HepG2 (cell line): ENCODE data around the gene EMC9. TPM values are rescaled to one million over a fixed set of nuclear protein-coding genes. Genes with fewer than 3 reads are reported as not detected.

Source experiments
- ATAC-seq: fragments of 200-7000 bp; cut with Tn5 transposase; 3 replicates; pipeline ENCODE4 v1.9.1; 2020; ENCODE audit warnings: mild to moderate bottlenecking, moderate library complexity
- BruUV-seq: library from RNA; stranded (reverse); fragments of 400-500 nt; replicated peaks from 2 replicates; lab custom pipeline; 2021; lab: Mats Ljungman, UMichigan
- CTCF ChIA-PET: fragments of 300-600 bp; formaldehyde crosslinking; extraction: SDS; loops from one replicate; lab custom pipeline; 2021; ENCODE audit warnings: low total read pairs, inconsistent platforms, low intra/inter-chr PET ratio; lab: Yijun Ruan, JAX
- POLR2A ChIA-PET: fragments of 350-600 bp; sonication (Branson Sonifier 250); formaldehyde crosslinking; loops from one replicate; lab custom pipeline; 2020; ENCODE audit warnings: antibody characterized with exemption, inconsistent platforms; lab: Yijun Ruan, JAX
- DNase-seq: peaks from one replicate; pipeline ENCODE4 v3.0.0-alpha.2; 2015; ENCODE audit warnings: low spot score
- FAIRE-seq: peaks from 3 replicates; lab custom pipeline; 2011; peaks lifted over from hg19 to GRCh38; lab: Jason Lieb, UNC
- H2AFZ ChIP-seq: one replicate; pipeline ENCODE4 v1.6.1; 2011; ENCODE audit warnings: low read length, inconsistent platforms
- H3K27ac ChIP-seq: fragments of 300-600 bp; 3 replicates; pipeline ENCODE4 v1.8.0; 2011; ENCODE audit warnings: mixed run types, mild to moderate bottlenecking, mixed read lengths, low read length, inconsistent platforms; ENCODE audit not compliant: insufficient read depth; ENCODE audit errors: extremely low read length
- H3K27me3 ChIP-seq, 2 experiments: fragments of 200-600 bp in 1 of 2; 2 replicates in 1 of 2; 3 replicates in 1 of 2; pipeline versions ENCODE4 v1.6.0 to v1.8.0; 2011; ENCODE audit warnings: low read length in 2 of 2, mild to moderate bottlenecking in 2 of 2, moderate library complexity in 2 of 2, inconsistent platforms in 1 of 2; ENCODE audit not compliant: insufficient read depth in 2 of 2, control insufficient read depth in 1 of 2
- H3K36me3 ChIP-seq, 2 experiments: fragments of 200-600 bp in 1 of 2; replicated peaks in 1 of 2; 2 replicates in 1 of 2; 3 replicates in 1 of 2; pipeline versions ENCODE4 v1.5.1 to v1.8.0; 2011; ENCODE audit warnings: low read length in 2 of 2, inconsistent platforms in 1 of 2; ENCODE audit not compliant: insufficient read depth in 2 of 2, control insufficient read depth in 1 of 2
- H3K4me1 ChIP-seq: 2 replicates; pipeline ENCODE4 v1.5.1; 2012; ENCODE audit warnings: low read length, inconsistent platforms; ENCODE audit not compliant: insufficient read depth
- H3K4me2 ChIP-seq: 2 replicates; pipeline ENCODE4 v1.6.0; 2011; ENCODE audit warnings: low read depth, low read length, inconsistent platforms
- H3K4me3 ChIP-seq, 3 experiments: fragments of 200-600 bp in 1 of 3; sonication (generic), shearing (Covaris generic) in 1 of 3; replicated peaks in 1 of 3; 2 replicates each; pipeline ENCODE4 v1.5.1; 2011 to 2016; ENCODE audit warnings: low read length in 3 of 3, inconsistent platforms in 2 of 3, low read depth in 2 of 3, mild to moderate bottlenecking in 2 of 3, control low read depth in 1 of 3, mixed read lengths in 1 of 3; ENCODE audit not compliant: insufficient read depth in 1 of 3
- H3K79me2 ChIP-seq: one replicate; pipeline ENCODE4 v1.6.1; 2011; ENCODE audit warnings: low read length, inconsistent platforms; ENCODE audit not compliant: insufficient read depth
- H3K9ac ChIP-seq: 2 replicates; pipeline ENCODE4 v1.6.0; 2011; ENCODE audit warnings: mild to moderate bottlenecking, low read depth, low read length, inconsistent platforms; ENCODE audit not compliant: insufficient read depth
- H3K9me3 ChIP-seq: 2 replicates; pipeline ENCODE4 v1.5.1; 2012; ENCODE audit warnings: mild to moderate bottlenecking, low read length
- H4K20me1 ChIP-seq: 2 replicates; pipeline ENCODE4 v1.6.0; 2011; ENCODE audit warnings: inconsistent platforms, mild to moderate bottlenecking, low read length, moderate library complexity; ENCODE audit not compliant: insufficient read depth
- AGO2 ChIP-seq: fragments of 200-400 bp; formaldehyde crosslinking; optimal IDR thresholded peaks from 2 replicates; pipeline ENCODE3; 2017; ENCODE audit warnings: mild to moderate bottlenecking, low read depth, low read length, moderate library complexity
- GFI1 ChIP-seq: sonication (generic); formaldehyde crosslinking; IDR thresholded peaks from 2 replicates; pipeline ENCODE4 v1.5.0; 2020; ENCODE audit warnings: missing genetic modification reagents, mild to moderate bottlenecking, borderline replicate concordance
- KDM5B ChIP-seq: sonication (generic); formaldehyde crosslinking; IDR thresholded peaks from 2 replicates; pipeline ENCODE4 v1.4.0; 2020; ENCODE audit warnings: missing genetic modification reagents, mild to moderate bottlenecking, borderline replicate concordance
- RBFOX2 ChIP-seq: fragments of 200-400 bp; formaldehyde crosslinking; IDR thresholded peaks from 2 replicates; pipeline ENCODE4 v1.6.1; 2017; ENCODE audit warnings: low read depth, mild to moderate bottlenecking, low read length
- ZNF350 ChIP-seq: sonication (generic); formaldehyde crosslinking; IDR thresholded peaks from 2 replicates; pipeline ENCODE4 v1.4.0; 2020; ENCODE audit warnings: mild to moderate bottlenecking, low read depth, missing genetic modification reagents, borderline replicate concordance
- ZNF839 ChIP-seq: sonication (generic); formaldehyde crosslinking; IDR thresholded peaks from 2 replicates; pipeline ENCODE4 v1.4.0; 2020; ENCODE audit warnings: missing genetic modification reagents, mild to moderate bottlenecking, borderline replicate concordance
- WGBS: methylation state at CpG from one replicate; pipeline ENCODE4 v1.1.6; 2017; ENCODE audit warnings: low lambda C conversion rate; 5-methylcytosine and 5-hydroxymethylcytosine counted together
- in situ Hi-C: cut with HindIII; loops from 2 replicates; pipeline ENCODE4 v1.10.0; 2017; ENCODE audit warnings: low pct_unique_long_range_greater_than_20kb; ENCODE audit not compliant: extremely low pct_ligation_motif_present
- intact Hi-C: fragments of 100-400 bp; cut with micrococcal nuclease; formaldehyde crosslinking; loops from one replicate; pipeline ENCODE4 v1.10.0; 2022; ENCODE audit not compliant: unreplicated experiment
- polyA plus RNA-seq, 8 experiments: library from polyadenylated mRNA; depleted of rRNA in 3 of 8; stranded (reverse) in 7 of 8; unstranded in 1 of 8; fragments of >200 nt; fragmentation: Illumina TruSeq in 4 of 8; extraction: Trizol in 4 of 8; gene quantifications; 2 replicates each; pipeline versions ENCODE4 v1.2.1 to v1.2.3, GENCODE V29; 2011 to 2016; ENCODE audit warnings: low read depth in 4 of 8, missing spikeins in 1 of 8, mixed read lengths in 1 of 8; ENCODE audit not compliant: insufficient read depth in 1 of 8
- total RNA-seq, 5 experiments: library from RNA; depleted of rRNA; stranded (reverse); fragments of >200 nt; fragmentation: Illumina TruSeq; extraction: Trizol; gene quantifications; 2 replicates each; pipeline ENCODE4 v1.2.3, GENCODE V29; 2016; ENCODE audit warnings: low read depth in 1 of 5
- TF ChIP-seq, protein P1 (sequence below): sonication (generic); formaldehyde crosslinking; IDR thresholded peaks from 2 replicates; pipeline ENCODE4 v1.5.0; 2020; ENCODE audit warnings: missing genetic modification reagents, mild to moderate bottlenecking, borderline replicate concordance
- TF ChIP-seq, protein P2 (sequence below): sonication (generic); formaldehyde crosslinking; IDR thresholded peaks from 2 replicates; pipeline ENCODE4 v1.9.0; 2021; ENCODE audit warnings: mild to moderate bottlenecking, missing genetic modification reagents
- TF ChIP-seq, protein P3 (sequence below): sonication (generic); formaldehyde crosslinking; IDR thresholded peaks from 2 replicates; pipeline ENCODE4 v1.4.0; 2020; ENCODE audit warnings: missing genetic modification reagents
- TF ChIP-seq, protein P4 (sequence below): IDR thresholded peaks from 2 replicates; pipeline ENCODE4 v1.6.1; 2016; ENCODE audit warnings: low read depth

Gene EMC9
- total and polyA plus RNA-seq, 2 of the 13 experiments (the other 11 are each of a cell fraction or from before 2014, with no cell fraction given) = 60.5 to 78.7 TPM

DNA sequence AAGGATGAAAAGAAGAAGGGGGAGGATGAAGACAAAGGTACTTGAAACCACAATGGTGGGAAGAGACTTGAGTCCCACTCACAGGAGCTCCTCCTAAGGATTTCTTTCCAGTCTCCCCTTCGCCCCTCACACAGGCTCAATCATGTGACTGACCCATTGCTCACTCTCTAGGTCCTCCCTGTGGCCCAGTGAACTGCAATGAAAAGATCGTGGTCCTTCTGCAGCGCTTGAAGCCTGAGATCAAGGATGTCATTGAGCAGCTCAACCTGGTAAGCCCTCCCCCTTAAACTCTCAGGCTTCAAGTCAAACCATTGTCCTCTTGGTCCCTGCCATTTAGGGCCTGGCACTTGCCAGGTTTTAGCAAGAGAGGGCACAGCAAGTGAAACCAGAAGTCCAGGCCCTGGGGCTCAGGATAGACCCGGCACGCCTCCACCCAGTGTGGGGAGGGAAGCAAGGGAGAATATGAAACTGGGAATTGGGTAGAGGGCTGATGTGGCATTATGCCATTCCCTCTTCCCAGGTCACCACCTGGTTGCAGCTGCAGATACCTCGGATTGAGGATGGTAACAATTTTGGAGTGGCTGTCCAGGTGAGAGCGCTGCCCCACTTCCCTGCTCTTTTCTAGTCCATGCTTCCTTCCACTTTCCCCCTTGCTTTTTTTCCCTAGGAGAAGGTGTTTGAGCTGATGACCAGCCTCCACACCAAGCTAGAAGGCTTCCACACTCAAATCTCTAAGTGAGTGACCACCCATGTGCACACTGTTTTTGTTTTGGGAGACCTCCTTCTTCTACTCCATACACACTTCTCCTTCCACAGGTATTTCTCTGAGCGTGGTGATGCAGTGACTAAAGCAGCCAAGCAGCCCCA is 3.6 kb downstream of the EMC9 start:
- Histone ChIP-seq H3K9ac (peak overlapping the region; percentile 94), H3K9me3 (no peaks in the 10 kb centered on the region), H3K27ac (peak overlapping the region; percentile 75), H3K36me3 (peaks cover 17 to 26% of the 10 kb centered on the region in 2 experiments), H3K79me2 (peaks cover 44% of the 10 kb centered on the region), H4K20me1 (peaks cover 11% of the 10 kb centered on the region), H2AFZ (no peak overlapping the region), H3K4me3 (peak overlapping the region; percentile 91 to 98 (median 93); a peak in 4 of 6 replicates), H3K27me3 (no peaks in the 10 kb centered on the region; a peak in 1 of 5 replicates), H3K4me2 (peak overlapping the region; percentile 97), H3K4me1 (peaks cover 59% of the 10 kb centered on the region)
- CTCF ChIA-PET = no interaction called here
- in situ Hi-C loops (loop anchor here (25.0 kb wide), 1 partner anchor 825 kb away; the partner anchor contains the start of genes BCL2L2, PABPN1 and PPP1R3E), intact Hi-C loops (no loop called here)
- ATAC-seq = no peak
- no peak for DNase-seq
- no peak for FAIRE-seq
- 92% methylated on average over 8 of the region's 8 CpGs for WGBS
- POLR2A ChIA-PET = interaction anchor here (0.9 to 22.7 kb wide), 15 partner anchors 9 to 1043 kb away, joined by 3 to 977 read pairs (median 27); partner anchors contain the start of genes ACIN1, C14orf119, CHMP4A and CIDEB
- BruUV-seq = TSS peak; percentile 61
- TF ChIP-seq GFI1 (CRISPR knock-in tag) (no peak), AGO2 (peak; percentile 71), RBFOX2 (peak; percentile 57), KDM5B (no peak), ZNF350 (0 out of 2 replicates have a peak, but pooled peaks have one; percentile 9), ZNF839 (CRISPR knock-in tag) (peak; percentile 46; the same call in 1 of the 2 replicates)
- TF ChIP-seq, protein P1, sequence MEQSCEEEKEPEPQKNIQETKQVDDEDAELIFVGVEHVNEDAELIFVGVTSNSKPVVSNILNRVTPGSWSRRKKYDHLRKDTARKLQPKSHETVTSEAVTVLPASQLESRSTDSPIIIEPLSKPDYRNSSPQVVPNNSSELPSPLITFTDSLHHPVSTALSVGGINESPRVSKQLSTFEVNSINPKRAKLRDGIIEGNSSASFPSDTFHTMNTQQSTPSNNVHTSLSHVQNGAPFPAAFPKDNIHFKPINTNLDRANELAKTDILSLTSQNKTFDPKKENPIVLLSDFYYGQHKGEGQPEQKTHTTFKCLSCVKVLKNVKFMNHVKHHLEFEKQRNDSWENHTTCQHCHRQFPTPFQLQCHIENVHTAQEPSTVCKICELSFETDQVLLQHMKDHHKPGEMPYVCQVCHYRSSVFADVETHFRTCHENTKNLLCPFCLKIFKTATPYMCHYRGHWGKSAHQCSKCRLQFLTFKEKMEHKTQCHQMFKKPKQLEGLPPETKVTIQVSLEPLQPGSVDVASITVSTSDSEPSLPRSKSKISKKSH (CRISPR knock-in tag) = no peak
- TF ChIP-seq, protein P2, sequence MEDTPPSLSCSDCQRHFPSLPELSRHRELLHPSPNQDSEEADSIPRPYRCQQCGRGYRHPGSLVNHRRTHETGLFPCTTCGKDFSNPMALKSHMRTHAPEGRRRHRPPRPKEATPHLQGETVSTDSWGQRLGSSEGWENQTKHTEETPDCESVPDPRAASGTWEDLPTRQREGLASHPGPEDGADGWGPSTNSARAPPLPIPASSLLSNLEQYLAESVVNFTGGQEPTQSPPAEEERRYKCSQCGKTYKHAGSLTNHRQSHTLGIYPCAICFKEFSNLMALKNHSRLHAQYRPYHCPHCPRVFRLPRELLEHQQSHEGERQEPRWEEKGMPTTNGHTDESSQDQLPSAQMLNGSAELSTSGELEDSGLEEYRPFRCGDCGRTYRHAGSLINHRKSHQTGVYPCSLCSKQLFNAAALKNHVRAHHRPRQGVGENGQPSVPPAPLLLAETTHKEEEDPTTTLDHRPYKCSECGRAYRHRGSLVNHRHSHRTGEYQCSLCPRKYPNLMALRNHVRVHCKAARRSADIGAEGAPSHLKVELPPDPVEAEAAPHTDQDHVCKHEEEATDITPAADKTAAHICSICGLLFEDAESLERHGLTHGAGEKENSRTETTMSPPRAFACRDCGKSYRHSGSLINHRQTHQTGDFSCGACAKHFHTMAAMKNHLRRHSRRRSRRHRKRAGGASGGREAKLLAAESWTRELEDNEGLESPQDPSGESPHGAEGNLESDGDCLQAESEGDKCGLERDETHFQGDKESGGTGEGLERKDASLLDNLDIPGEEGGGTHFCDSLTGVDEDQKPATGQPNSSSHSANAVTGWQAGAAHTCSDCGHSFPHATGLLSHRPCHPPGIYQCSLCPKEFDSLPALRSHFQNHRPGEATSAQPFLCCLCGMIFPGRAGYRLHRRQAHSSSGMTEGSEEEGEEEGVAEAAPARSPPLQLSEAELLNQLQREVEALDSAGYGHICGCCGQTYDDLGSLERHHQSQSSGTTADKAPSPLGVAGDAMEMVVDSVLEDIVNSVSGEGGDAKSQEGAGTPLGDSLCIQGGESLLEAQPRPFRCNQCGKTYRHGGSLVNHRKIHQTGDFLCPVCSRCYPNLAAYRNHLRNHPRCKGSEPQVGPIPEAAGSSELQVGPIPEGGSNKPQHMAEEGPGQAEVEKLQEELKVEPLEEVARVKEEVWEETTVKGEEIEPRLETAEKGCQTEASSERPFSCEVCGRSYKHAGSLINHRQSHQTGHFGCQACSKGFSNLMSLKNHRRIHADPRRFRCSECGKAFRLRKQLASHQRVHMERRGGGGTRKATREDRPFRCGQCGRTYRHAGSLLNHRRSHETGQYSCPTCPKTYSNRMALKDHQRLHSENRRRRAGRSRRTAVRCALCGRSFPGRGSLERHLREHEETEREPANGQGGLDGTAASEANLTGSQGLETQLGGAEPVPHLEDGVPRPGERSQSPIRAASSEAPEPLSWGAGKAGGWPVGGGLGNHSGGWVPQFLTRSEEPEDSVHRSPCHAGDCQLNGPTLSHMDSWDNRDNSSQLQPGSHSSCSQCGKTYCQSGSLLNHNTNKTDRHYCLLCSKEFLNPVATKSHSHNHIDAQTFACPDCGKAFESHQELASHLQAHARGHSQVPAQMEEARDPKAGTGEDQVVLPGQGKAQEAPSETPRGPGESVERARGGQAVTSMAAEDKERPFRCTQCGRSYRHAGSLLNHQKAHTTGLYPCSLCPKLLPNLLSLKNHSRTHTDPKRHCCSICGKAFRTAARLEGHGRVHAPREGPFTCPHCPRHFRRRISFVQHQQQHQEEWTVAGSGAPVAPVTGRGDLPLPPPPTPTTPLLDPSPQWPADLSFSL = no peak
- TF ChIP-seq, protein P3, sequence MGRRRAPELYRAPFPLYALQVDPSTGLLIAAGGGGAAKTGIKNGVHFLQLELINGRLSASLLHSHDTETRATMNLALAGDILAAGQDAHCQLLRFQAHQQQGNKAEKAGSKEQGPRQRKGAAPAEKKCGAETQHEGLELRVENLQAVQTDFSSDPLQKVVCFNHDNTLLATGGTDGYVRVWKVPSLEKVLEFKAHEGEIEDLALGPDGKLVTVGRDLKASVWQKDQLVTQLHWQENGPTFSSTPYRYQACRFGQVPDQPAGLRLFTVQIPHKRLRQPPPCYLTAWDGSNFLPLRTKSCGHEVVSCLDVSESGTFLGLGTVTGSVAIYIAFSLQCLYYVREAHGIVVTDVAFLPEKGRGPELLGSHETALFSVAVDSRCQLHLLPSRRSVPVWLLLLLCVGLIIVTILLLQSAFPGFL (CRISPR knock-in tag) = 0 out of 2 replicates have a peak, but pooled peaks have one; percentile 76
- TF ChIP-seq, protein P4, sequence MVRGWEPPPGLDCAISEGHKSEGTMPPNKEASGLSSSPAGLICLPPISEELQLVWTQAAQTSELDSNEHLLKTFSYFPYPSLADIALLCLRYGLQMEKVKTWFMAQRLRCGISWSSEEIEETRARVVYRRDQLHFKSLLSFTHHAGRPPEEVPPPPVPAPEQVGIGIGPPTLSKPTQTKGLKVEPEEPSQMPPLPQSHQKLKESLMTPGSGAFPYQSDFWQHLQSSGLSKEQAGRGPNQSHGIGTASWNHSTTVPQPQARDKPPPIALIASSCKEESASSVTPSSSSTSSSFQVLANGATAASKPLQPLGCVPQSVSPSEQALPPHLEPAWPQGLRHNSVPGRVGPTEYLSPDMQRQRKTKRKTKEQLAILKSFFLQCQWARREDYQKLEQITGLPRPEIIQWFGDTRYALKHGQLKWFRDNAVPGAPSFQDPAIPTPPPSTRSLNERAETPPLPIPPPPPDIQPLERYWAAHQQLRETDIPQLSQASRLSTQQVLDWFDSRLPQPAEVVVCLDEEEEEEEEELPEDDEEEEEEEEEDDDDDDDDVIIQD (CRISPR knock-in tag) = no peak; the same call in 1 of the 2 replicates
